ENCODE measurements around the gene ZNF486.
"Not testable (repeated sequence)": the region's sequence is repeated elsewhere in the genome, so short reads cannot be mapped to it uniquely, and the experiment has no call there.

The ZNF486 gene

GRCh38 chr19:20235156-20235555 lies 68.1 kb downstream of the ZNF486 start:
- no peak for DNase-seq

- peak; percentile 93 for DNase-seq
These were observed 71.0 kb downstream of the ZNF486 start for GRCh38 chr19:20237773-20238623.

GRCh38 chr19:20243629-20244028 lies 76.6 kb downstream of the ZNF486 start:
- DNase-seq, result no peak

GRCh38 chr19:20244356-20244755 lies 77.3 kb downstream of the ZNF486 start:
- no peak for DNase-seq

- DNase-seq, result no peak
These were observed 78.3 kb downstream of the ZNF486 start for GRCh38 chr19:20245309-20245708.

- peak; percentile 46 for DNase-seq
These were observed 80.1 kb downstream of the ZNF486 start for GRCh38 chr19:20247016-20247683.

GRCh38 chr19:20248258-20248657 lies 81.2 kb downstream of the ZNF486 start:
- DNase-seq, result not testable (repeated sequence)
